Hematopoietic multipotent progenitor cell treated with erythropoietin and hydrocortisone succinate and interleukin-3 and kit ligand, for 8 days (in vitro differentiated cells): ENCODE data around the gene DIO3.
A peak's percentile ranks its signal among the peaks of the same experiment; 100 is the strongest.

Experiments
- DNase-seq: peaks from one replicate; pipeline ENCODE4 v3.0.0-alpha.2; 2015

DIO3 gene

DNA sequence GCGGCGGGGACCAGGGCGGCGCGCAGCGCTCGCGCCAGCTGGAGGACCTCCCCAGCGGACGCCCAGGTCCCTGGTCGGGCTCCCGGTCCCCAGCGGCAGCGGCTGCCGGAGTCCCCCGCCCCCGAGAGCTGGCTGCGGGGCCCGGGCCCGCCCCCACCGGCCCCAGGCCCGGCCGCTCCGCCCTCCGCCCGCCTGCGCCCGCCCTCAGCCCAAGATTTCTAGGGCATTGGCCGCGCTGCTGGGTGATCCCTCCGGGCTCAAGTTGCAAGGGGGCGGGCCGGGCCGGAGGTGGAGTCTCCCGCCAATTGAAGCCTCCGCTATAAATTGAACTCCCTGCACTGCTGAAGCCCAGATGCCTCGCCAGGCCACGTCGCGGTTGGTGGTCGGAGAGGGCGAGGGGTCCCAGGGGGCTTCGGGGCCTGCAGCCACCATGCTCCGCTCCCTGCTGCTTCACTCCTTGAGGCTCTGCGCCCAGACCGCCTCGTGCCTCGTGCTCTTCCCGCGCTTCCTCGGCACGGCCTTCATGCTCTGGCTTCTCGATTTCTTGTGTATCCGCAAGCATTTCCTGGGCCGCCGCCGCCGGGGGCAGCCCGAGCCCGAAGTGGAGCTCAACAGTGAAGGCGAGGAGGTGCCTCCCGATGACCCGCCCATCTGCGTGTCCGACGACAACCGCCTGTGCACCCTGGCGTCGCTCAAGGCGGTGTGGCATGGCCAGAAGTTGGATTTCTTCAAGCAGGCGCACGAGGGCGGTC is at the start of gene DIO3:
TSS of gene DIO3 (plus strand) at position 351 of the 752 bp plus-strand sequence.
- DNase-seq = no peak

DNA sequence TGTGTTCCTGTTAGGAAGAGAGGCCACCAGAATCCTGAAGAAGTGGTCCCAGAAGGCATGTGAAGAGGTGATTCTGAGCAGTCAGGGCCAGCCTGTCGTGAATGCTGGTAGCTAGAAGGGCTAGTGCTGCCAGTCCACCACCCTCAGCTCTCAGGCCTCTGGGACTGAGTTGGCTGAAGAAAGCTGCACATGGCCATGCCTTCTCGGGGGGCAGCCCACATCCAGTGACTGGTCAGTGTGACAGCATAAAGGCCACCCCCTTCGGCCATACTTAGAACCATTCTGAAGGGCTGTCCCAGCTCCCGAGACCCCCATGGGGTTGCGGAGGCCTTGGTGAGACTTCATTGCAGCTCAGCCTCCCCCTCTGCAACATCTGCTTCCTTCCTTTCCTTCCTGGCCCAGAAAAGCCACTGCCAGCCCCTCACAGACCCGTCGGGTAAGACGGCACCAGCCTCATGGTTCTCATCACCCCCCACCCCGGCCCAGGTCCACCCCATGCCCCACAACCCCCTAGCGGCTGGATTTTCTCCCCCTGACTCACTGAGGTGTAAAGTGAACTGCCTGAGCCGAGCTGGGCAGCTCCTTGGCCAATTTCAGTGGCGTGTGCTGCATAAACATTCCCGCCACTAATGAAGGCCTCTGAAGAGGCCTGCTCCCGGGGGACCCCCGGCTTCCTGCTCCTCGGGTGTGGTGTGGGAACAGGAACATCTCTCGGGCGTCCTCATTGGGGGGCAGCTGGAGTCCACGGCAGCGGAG is 49.5 kb upstream of the DIO3 start:
- no peak for DNase-seq

DNA sequence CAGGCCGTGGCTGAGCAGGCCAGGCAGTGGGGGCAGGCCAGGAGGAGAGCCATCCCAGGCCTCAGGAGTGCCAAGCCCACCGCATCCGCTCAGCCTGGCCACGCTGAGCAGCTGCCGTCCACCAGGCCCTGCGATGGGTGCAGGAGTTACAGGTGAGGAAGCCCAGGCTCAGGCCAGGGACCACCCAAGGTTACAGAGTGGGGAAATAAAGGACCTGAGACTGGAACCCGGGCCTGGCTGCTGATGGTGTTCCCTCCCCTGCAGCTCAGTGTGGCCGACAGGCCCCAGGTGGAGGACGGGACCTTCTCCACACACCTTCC is 49.0 kb upstream of the DIO3 start:
- no peak for DNase-seq

DNA sequence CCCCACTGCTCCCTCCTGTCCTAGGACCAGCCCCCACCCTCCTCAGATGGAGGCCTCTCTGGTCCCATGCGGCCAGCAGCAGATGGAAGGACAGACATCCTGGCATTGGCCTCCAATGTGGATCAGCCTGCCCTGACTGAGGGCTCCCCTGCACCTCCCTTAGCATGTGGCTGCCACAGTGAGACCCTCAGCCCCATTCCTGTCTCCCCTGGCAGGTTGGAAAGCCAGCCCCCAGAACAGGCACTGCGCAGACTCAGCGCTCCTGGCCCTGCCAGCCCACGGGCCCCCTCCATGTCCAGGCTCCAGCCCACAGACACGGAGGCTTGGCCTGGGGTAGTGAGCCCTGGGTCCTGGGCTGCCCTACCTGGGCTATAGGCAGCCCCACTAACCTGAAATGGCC is 47.2 kb upstream of the DIO3 start:
- DNase-seq = no peak

DNA sequence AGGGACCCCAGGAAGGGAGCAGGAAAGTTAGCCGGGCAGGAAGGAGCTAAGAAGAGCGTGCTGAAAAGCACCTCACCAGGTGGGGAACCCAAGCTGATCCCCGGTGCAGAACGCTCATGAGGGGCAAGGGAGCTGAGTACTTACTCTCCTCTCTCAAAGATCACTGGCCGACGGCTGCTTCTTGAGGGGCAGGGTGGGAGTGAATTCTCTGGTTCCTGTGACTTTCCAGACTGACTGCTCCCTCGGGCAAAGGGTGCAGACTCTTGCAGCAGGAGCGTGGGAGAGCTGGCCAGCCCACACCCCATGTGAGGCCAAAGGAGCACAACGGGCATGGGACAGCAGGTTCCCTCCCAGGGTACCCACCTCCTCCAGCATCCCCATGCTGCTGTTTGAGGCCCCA is 44.9 kb upstream of the DIO3 start:
- no peak for DNase-seq

DNA sequence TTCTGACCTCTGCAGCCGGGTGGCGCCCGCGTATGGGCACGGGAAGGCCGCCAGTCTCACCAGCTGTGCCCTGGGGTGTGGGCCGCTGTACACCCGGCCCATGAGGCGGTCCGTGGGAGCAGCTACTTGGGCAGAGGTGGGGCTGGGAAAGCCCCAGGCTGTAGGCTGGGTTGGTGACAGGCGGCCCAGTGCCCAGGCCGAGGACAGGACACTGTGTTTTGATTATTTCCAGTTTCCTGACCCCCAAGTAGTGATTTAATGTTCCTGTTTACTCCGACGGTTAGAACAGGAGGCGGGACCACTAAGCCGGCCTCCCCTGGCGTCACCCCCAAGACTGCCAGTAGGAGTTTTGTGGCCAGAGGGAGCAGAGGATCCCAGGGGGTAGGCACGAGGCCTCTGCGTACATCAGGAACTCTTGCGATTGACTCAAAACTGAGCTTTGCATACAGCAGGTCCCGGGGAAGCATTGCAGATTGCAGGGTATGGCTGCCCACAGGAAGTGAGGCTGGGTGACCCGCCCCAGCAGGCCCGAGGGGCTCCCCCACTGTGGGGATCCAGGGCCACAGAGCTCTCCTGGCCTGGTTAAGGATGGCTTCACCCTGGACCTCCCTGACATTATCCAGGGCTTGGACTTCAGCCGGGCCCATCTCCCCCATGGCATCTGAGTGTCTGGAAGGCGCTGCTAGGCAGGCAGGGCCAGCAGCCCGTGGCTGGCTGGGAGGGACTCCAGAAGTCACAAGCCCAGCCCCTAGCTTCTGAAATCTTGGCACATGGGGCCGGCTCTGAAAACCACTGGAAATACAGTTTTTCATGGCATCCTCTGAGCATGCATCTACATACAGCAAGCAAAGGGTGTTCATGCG is 42.5 kb upstream of the DIO3 start:
- no peak for DNase-seq

DNA sequence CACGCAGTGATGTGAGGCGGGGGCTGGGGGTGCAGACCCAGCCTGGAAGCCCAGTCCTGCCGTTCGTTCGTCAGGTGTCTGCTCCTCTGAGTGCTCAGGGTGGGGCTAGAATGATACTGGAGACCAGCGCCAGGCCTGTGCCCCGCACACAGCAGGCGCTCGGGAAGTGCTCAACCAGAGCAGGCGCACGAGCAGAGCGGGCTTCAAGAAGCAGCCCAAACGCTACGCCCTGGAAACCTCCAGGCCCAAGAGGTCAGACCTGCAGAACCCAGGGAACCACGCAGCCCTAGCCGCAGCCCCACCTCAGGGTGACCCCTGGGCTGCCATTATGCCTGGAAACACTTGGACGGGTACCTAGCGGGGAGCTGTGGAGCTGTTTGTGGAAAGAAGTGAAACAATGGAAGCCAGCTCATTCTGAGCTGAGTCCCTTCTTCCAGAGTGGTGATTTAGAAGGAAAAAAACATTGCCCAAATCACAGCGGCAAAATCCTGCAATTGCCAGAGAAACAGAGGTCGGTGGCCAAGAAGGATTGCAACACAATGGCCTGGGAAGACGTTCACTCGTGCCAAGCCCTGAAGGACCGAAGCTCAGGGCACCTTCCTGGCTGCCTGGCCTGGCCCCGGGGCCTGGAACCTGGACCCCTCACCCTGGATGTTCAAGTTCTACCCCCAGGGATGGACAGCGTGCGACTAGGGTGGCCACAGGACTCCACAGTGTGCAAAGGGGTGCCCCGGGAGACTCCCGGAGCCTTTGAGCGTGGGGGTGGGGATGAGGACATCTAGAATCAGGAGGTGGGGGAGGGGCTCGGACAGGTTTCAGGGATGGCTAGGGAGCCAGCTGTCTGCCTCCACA is 40.4 kb upstream of the DIO3 start:
- no peak for DNase-seq

DNA sequence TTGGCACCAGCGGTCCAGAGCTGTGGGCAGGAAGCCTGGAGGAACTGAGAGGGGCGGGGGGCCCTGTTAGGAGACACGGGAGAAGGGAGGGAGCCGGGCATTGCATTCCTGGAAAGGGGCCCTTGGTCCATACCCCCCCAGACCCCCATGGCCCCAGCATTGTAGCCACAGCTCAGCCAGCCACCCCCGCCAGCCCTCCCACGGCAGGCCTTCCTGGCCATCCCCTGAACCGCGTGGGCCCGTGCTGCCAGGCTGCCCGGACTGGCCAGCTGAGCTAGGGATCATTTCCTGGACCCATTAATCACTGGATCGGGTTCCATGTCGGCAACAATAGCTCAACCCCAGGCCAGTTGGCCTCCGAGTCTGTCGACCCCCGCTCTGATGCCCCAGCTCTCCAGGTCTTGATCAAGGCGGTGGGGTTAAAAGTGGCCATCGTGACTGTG is 39.8 kb upstream of the DIO3 start:
- no peak for DNase-seq

DNA sequence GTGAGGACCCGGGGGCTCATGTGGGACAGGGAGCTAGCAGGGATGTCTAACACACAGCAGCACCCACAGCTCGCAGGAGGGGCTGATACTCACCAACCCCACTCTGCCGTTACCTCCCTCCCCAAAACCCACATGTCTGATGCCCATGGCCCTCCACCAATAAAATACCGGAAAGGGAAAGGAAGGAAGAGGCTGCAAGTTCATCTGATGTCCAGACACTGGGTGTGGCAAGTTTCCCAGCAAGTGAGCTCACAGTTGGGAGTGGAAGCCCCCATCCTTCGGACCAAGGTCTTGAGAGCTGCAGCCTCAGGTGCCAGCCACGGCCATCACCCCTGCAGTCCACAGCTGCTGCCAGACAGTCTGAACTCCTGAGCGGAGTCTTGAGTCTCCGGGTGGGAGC is 39.3 kb upstream of the DIO3 start:
- no peak for DNase-seq

DNA sequence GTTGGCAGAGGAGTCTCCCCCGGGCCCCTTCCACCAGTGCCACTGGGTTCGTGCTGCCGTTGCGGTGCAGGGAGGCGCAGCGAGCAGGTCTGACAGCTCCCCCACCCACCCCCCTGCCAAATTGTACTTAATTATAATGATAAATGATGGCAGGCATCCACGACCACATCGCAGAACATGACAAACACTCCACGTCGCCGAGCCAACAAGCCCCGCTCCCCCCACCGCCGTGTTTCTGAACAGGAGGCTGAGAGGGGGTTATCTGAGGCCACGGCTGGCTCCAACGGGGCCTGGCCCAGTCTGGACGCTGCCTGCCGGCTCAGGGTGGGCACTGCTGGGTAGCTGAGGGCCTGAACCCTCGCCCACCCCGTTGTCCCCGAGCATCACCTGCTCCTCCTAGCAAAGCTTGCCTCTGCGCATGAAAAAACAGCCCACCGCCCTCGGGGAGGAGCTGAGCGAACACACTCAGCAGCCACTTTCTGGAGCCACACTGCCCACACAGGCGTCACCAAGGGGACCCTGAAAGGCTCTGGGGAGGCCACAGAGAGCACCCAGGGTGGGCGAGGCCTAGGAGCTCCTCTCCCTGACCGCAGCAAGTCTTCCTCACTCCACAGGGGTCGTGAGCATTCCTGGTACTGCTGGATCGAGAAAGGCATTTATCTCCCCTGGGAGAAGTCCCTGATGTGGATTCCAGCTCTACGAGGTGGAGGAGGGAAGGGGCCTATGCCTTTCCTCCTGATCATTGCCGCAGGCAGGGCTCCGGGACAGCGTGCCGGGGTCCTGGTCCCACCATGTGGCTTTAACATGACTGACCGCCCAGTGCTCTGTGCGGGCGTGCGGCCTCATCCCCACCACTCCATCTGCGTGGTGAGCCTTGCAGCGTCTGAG is 35.4 kb upstream of the DIO3 start:
- DNase-seq = no peak

DNA sequence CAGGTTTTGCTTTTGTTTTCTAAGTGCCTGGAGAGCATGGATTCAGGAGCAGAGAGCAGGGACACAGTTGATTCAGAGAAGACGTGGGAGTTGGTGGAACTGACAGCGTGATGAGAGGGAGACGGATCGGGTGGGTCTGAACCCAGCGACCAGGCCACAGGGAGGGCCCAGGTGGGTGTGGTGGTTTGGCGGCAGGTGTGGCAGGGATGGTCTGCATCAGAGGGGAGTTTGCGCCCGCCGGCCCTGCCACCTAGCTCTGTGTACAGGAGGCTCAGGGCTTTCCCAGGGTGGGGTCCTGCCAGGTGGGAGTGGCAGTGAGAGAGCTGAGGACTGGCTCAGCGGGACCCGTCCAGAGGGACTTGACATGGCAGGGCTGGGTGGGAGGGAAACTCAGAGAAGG is 33.3 kb upstream of the DIO3 start:
- DNase-seq = no peak

DNA sequence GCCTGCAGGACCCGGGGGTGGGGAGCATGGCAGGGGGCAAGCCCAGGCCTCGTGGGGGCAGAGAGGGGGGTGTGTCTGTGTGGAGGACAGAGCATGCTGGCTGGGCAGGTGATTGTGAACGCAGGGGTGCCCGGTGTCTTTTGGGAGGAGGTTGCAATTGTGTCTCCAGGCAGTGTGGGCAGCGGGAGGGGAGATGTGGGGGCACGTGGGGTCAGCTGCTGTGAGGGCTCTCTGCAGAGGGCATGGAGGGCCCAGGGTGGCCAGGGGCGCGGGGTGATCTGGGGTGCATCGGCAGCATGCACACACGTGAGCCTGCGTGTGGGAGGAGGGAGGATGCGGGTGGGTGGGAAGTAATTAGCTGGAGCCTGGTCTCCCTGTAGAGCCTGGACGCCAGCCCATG is 32.2 kb upstream of the DIO3 start:
- no peak for DNase-seq

DNA sequence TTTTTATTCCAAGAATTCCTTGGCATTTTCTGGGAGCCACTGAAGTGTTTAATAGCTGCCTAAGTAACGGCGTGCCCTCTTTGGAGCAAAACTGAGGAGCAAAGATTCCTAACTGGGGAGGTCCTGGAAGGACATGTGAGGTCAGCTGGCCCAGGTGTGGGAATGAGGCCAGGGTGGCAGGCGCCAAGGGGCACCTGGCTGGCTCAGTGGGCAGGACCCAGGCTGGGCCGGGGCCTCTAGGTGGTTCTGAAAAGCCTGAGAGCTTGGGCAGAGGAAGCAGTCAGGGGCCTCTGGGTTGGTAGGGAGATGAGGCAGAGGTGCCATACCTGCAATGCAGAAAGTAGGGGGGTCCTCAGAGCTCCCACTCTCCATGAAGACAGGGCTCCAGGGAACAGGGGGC is 27.1 kb upstream of the DIO3 start:
- no peak for DNase-seq

DNA sequence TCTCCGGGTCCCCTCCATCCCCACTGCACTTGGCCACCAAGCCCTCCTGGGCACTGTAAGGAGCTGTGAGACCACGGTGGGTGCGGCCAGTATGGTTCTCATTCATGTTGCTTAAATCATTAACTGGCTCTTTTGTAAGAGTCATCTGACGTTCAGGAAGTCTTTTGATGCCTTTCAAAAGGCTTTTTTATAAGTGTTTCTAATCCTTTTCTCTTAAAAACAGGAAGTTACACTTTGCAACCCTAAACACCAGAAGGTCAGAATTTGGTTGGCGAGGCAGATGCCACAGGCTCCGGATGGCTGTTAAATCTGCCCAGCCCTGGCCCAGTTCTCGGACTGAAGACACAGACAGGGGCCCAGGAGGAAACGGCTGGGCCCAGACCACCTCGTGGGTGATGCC is 26.1 kb upstream of the DIO3 start:
- DNase-seq = peak; percentile 11

DNA sequence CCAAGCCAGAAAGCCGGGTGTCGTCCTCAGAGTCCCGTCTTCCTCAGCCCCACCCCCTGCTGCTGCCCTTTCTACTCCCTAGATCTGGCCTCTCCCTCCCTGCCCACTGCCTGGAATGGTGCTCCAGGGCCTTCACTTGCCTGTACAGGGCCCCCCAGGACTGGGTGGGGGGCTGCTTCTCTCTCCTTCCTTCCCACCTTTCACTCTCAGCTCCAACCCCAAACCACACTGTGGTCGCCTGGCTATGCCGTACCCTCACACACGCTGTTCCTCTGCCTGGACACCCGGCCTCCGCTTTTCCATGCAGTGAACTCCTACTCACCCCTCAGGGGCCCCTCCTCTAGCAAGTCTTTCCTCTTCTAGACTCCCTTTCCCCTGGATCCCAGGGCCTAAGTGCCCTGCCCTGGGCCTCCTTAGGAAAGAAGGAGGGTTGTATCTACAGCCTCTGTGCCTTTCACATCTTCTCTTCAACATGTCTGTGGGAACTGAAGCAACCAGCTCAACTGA is 25.5 kb upstream of the DIO3 start:
- DNase-seq = no peak

DNA sequence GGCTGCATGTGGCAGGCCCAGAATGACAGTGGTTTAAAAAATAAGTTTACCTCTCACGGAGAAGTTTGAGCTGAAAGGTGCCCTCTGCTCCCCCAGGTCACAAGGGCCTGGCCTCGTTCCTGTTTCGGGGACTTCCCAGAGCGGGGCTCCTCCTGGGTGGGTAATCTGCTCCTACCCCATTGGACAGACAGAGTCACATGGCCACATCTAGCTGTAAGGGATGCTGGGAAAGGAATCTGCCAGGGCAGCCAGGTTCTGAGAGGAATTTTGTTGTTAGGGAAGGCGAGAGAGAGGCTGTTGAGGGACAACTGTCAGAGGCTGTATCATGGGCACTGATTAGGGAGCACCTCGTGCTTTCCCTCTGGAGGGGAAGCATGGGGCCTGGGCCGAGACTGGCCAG is 24.0 kb upstream of the DIO3 start:
- DNase-seq = no peak

DNA sequence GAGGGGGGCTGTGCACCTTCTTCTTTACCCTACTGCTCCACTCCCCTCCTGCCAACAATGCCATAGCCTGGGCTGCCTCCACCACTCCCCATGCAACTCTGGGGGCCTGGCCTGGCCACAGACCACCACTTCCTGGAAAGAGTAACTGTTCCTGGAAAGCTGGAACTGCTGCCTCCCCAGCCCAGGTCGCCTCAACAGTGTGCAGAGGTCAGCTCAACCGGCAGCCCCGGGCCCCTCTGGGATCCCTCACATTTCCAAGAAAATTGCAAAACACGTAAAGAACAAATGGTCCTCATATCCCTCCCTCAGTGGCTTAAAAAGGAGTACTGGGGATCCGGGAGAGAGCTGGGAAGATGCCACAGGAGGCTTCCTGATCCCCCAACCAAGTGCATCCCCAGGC is 22.4 kb upstream of the DIO3 start:
- no peak for DNase-seq

DNA sequence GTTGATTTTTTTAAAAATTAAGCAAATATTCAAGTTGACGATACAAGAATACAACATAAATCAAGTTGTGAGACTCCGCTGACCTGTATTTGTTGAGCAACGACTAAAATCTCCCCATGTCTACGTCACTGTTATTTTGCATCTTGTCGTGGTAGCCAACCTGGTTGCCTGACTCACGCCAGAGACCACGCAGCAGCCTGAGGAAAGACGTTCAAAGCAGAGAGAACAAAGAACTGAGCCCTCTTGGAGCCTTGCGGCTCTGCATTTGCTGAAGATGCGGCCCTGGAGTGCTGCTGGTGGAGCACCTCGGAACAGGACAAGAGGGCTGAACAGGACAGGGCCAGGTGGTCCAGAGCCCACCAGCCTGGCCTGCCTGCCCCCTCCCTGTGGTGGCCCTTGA is 21.4 kb upstream of the DIO3 start:
- no peak for DNase-seq

DNA sequence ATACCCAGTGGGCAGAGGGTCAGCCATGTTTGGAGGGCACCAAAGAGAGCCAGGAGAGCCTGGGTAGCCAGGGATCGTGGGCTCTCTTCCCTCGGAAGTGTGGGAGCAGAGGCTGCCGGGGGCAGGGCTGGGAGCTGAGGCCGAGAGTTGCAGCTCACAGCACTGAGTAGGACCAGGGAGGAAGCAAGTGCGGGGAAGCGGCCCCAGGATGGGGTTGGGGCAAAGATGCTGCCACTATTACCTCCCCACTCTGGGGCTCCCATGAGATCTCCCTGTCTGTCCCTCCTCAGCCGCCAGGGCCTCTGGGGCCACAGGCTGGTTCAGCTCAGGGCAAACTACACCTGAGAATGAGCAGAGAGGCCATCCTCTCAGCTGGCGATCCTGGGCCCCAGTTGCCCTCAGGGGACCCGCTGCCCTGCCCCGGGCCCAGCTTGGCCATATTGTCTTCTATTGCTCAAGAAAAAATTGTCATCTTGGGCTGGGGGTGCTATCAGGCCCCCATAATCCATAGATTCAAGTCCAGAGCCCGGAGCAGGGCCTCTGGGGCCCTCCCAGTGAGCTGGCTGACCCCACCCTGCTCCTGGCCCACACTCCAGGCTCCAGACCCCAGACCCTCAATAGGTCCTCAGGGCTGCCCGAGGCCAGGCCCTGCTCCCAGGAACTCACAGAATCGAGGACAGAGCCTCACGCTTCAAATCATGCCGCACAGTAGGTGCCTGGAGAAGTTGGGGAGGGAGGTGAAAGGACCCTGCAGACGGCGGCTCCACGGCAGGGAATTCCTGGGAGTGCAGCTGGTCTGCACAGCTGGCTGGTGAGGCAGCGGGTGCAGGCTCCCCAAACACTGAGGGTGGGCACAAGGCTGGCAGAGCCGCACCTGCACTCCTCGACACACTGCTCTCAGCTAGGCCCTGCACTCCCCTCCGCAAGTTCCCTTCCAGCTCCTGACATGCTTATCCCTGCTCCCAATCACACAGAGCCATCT is 20.5 kb upstream of the DIO3 start:
- DNase-seq = no peak

DNA sequence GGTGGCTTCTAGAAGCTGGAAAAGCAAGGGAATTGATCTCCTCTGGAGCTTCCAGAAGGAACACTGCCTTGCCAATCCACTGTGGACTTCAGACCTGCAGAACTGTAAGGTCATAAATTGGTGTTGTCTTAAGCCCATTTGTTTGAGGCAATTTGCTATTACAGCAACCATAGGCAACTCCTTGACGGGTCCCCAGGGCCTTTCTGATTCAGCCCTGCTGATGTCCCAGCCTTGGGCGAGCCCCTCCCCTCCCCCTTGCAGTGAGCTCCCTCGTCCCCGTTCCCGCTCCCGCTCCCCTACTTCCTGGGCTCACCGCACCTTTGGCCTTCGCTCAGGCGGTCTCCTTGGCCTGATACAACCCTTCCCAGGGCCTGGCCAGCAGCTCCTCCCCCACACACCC is 18.9 kb upstream of the DIO3 start:
- DNase-seq = no peak
